CD4-positive, alpha-beta T cell treated with Interleukin-21 for 1 hour (primary cell): Measurements from ENCODE around the gene CAMK4.

Experiments used
- DNase-seq: peaks from one replicate; pipeline ENCODE4 v3.0.0-alpha.2; 2020

CAMK4 gene

GRCh38 chr5:111507276-111507675 lies 283.1 kb downstream of the CAMK4 start:
- DNase-seq: no peak

GRCh38 chr5:111509119-111509518 lies 284.9 kb downstream of the CAMK4 start:
- peak; percentile 14 for DNase-seq

GRCh38 chr5:111511174-111511830 lies 287.1 kb downstream of the CAMK4 start:
- DNase-seq: no peak

DNA sequence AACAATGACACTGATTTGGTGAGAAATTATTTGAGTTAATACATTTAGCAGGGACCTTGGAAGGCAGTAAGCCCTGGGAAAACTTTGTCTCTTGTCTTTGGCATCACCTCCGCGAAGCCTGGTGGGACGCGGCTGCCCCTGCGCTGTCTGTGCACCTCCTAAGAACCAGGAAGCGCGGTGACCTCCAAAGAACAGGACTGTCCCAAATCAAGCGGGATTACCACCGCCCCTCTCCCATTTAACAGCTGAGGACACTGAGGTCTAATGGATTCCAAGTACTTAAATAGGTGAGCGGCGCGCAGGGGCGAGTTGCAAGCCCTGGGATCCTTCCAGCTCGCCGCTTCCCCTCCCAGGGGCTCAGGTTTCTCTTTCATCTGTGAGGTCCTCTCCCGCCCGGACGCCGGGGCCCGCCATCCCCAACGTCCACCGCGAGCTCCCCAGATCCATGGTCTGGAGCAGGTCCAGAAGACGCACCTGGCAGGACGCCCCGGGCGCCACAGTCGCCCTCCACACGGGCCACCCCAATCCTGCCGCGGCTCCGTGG lies 287.7 kb downstream of the CAMK4 start:
- no peak for DNase-seq

DNA sequence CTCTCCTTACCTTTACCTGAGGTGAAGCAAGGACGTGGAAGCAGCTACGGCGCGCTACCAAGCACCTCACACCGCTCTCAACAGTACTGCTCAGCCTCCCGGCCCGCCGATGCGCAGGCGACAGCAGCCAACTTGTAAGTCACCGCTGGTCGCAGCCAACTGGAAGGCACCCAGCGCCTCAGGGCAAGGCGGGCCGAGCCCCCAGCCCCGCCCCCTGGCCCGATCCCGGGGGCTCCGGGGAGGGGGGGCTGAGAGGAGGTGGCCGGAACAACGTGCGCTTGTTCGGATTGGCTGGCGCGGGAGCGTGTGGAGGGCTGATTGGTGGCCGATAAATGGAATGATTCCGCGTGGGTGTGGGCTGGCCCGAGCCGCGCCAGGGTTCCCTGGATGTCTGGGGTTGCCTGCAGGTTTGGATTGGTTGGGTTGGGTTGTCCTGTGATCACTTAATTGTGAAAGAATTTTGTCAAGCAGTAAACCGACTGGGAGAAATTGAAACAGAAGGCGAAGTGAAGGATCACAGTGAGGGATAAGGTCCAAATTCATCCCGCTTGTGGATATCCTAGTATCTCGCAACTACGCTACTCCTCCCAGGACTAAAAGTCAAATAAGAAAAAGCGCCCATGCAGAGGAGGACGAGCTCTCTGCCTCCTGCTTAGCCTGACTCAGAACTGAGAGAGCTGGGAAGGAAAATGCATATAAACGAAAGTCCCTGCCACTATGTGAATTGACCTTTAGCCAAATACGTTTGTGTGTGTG lies 288.4 kb downstream of the CAMK4 start, which contains the start of gene STARD4:
Gene STARD4 (minus strand): TSS at position 161 of the 756 bp plus-strand sequence. CDS start 5,102 bp downstream, outside the sequence.
- DNase-seq: peak; percentile 95

DNA sequence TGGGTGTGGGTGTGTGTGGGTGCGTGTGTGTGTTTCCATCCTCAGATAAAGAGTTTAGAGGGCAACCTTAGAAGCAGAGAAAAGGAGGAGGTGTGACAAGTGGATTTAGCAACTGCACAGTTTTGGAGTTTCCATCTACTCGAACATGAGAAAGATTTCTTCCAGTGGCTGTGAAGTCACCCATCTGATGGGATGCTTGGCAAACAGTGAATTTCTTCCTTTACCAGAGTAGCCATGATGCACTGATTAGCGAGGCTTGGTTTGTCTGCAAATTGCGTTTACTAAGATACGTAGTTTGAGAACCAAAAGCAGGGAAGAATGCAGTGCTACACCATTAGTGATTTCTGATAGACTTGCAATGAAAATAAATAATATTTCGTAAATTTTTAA lies 288.9 kb downstream of the CAMK4 start:
- no peak for DNase-seq

DNA sequence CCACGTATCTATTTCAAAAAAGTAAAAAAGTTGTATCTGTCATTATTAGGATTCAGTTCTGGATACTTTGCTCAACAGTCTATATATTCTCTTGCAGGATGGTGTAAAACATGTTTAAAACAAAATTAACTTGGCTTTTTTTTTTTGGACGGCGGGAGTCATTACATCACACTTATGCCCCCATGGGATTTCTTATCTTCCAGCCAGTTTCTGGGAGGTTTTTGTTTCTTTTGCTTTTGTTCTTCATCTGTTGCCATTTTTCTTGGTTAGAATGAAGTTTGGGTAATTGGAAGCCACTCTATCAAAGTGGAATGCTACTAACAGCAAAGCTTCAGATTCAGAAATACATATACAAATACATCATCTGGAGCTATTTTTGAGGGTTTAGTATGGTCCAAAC lies 289.9 kb downstream of the CAMK4 start:
- no peak for DNase-seq

GRCh38 chr5:111517853-111518501 lies 293.8 kb downstream of the CAMK4 start:
- DNase-seq: no peak

- DNase-seq: no peak
Observed at GRCh38 chr5:111518777-111519176, 294.6 kb downstream of the CAMK4 start.

- no peak for DNase-seq
Observed at GRCh38 chr5:111520908-111521307, 296.7 kb downstream of the CAMK4 start.

GRCh38 chr5:111528056-111528455 lies 303.9 kb downstream of the CAMK4 start:
- DNase-seq: no peak

DNA sequence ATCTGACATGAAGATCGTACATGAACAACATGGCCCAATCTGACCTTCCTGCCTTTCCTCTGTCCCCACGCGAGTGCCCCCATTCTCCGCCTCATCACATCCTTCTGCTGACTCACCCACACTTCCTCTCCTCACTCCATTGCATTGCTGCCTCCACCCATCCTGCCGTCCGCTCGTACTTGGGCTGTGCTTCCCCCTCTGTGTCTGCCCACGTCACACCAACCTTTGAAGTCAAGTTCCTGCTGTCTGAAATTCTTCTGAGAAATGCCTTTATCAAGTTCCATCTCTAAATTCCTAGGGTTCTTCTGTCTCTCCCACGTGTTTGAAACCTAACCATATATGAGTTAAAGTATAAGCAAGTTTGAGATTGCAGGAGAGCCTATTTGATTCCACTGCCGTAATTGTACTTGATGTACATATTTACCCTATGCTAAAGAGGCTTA lies 306.1 kb downstream of the CAMK4 start:
- DNase-seq: peak; percentile 91

DNA sequence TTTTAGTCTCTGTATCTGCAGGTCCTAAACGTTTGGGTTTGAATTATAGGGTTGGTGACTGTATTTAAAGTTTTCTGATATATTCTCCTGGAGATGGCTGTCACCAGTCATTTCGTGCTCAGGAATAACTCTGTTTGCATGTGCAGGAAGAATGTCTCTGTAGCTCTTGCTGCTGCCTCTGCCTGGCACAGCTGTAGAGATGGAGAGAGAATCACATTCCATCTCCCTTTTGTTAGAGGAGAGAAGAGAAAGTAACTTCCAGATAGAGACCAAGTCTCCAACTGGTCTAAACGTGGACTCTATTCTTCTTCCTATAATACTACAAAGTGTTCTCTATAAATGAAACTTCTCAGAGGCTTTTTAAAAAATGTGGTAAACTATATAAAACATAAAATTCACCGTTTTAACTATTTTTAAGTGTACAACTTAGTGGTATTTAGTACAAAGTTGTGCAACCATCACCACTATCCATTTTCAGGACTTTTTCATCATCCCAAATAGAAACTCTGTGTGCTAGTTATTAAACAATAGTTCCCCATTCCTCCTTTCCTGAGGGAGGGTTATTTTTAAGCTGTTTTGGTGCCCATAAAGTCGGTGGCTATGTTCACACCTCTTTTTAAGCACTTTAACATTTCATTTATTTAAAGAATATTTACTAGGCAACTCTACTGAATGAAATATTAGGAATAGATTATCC lies 308.9 kb downstream of the CAMK4 start:
- DNase-seq: no peak

- no peak for DNase-seq
Observed at GRCh38 chr5:111535879-111536549, 311.8 kb downstream of the CAMK4 start.

GRCh38 chr5:111537141-111538024 lies 313.2 kb downstream of the CAMK4 start:
- no peak for DNase-seq
